ENCODE results near the gene LRRC10B.

DNA sequence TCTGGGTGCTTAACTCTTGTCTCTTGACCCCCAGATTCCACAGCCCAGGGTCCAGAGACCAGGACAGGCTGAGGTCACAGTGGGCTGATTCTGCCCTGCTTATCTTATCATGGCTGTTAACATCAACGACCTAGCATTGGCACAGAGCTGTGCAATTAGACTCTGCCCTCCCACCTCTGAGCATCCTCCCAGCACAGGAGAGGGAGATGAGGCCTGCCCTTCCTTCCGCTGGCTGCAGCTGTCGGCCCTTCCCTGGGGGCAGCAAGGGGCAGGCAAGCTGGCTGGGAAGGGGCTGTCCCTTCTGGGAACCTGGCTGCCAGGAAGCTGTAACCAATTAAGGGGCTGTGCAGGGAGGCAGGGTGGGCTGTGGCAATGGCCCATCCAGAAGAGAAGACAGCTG, 22.5 kb downstream of the LRRC10B start:
- TF ChIP-seq, protein P1, sequence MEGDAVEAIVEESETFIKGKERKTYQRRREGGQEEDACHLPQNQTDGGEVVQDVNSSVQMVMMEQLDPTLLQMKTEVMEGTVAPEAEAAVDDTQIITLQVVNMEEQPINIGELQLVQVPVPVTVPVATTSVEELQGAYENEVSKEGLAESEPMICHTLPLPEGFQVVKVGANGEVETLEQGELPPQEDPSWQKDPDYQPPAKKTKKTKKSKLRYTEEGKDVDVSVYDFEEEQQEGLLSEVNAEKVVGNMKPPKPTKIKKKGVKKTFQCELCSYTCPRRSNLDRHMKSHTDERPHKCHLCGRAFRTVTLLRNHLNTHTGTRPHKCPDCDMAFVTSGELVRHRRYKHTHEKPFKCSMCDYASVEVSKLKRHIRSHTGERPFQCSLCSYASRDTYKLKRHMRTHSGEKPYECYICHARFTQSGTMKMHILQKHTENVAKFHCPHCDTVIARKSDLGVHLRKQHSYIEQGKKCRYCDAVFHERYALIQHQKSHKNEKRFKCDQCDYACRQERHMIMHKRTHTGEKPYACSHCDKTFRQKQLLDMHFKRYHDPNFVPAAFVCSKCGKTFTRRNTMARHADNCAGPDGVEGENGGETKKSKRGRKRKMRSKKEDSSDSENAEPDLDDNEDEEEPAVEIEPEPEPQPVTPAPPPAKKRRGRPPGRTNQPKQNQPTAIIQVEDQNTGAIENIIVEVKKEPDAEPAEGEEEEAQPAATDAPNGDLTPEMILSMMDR (IDR thresholded peaks at IDR 0.05 in 2 of 3, conservative IDR thresholded peaks at IDR 0.05 in 1 of 3; ENCODE audit: borderline replicate concordance in 1 of 3, insufficient read depth in 1 of 3, low read depth in 2 of 3, low read length in 2 of 3) = no peak
- no peak for TF ChIP-seq EZH2phosphoT487 (IDR thresholded peaks at IDR 0.05; ENCODE audit: borderline replicate concordance)
- no peak for TF ChIP-seq POLR2A (IDR thresholded peaks at IDR 0.05; ENCODE audit: borderline replicate concordance, extremely low read depth, insufficient read depth, insufficient read length)

Data from HCT116 (cell line).